ENCODE measurements around the gene FNIP1.
"Not testable (repeated sequence)": the region's sequence is repeated elsewhere in the genome, so short reads cannot be mapped to it uniquely, and the experiment has no call there.

FNIP1 gene

GRCh38 chr5:131637694-131638093 lies 159.1 kb downstream of the FNIP1 start:
- no peak for DNase-seq (ENCODE audit: low spot score)

- DNase-seq (ENCODE audit: low spot score), result no peak
Measured at GRCh38 chr5:131635684-131636572, 160.9 kb downstream of the FNIP1 start.

- peak; percentile 99 for DNase-seq (ENCODE audit: low spot score)
Measured at GRCh38 chr5:131634996-131635683, 161.7 kb downstream of the FNIP1 start, which contains the start of gene RAPGEF6. Gene RAPGEF6 (minus strand): TSS chr5:131635229. CDS start chr5:131635030, 199 bp downstream.

- DNase-seq (ENCODE audit: low spot score), result peak; percentile 59
Measured at GRCh38 chr5:131634666-131634995, 162.2 kb downstream of the FNIP1 start.

GRCh38 chr5:131634238-131634637 lies 162.6 kb downstream of the FNIP1 start:
- DNase-seq (ENCODE audit: low spot score), result no peak

- DNase-seq (ENCODE audit: low spot score), result no peak
Measured at GRCh38 chr5:131633830-131634229, 163.0 kb downstream of the FNIP1 start.

- DNase-seq (ENCODE audit: low spot score), result no peak
Measured at GRCh38 chr5:131630963-131631350, 165.9 kb downstream of the FNIP1 start.

- DNase-seq (ENCODE audit: low spot score), result no peak
Measured at GRCh38 chr5:131630208-131630962, 166.4 kb downstream of the FNIP1 start.

GRCh38 chr5:131628990-131629389 lies 167.8 kb downstream of the FNIP1 start:
- DNase-seq (ENCODE audit: low spot score), result no peak

GRCh38 chr5:131627207-131627865 lies 169.5 kb downstream of the FNIP1 start:
- DNase-seq (ENCODE audit: low spot score), result no peak

- no peak for DNase-seq (ENCODE audit: low spot score)
Measured at GRCh38 chr5:131622633-131623032, 174.2 kb downstream of the FNIP1 start.

GRCh38 chr5:131621164-131621563 lies 175.7 kb downstream of the FNIP1 start:
- not testable (repeated sequence) for DNase-seq (ENCODE audit: low spot score)

GRCh38 chr5:131619102-131619501 lies 177.7 kb downstream of the FNIP1 start:
- DNase-seq (ENCODE audit: low spot score), result no peak

- no peak for DNase-seq (ENCODE audit: low spot score)
Measured at GRCh38 chr5:131617140-131617822, 179.5 kb downstream of the FNIP1 start.

- DNase-seq (ENCODE audit: low spot score), result no peak
Measured at GRCh38 chr5:131615957-131616356, 180.9 kb downstream of the FNIP1 start.

GRCh38 chr5:131613423-131613822 lies 183.4 kb downstream of the FNIP1 start:
- DNase-seq (ENCODE audit: low spot score), result no peak

- DNase-seq (ENCODE audit: low spot score), result no peak
Measured at GRCh38 chr5:131611064-131611381, 185.8 kb downstream of the FNIP1 start.

- DNase-seq (ENCODE audit: low spot score), result no peak
Measured at GRCh38 chr5:131610198-131611063, 186.4 kb downstream of the FNIP1 start.

- no peak for DNase-seq (ENCODE audit: low spot score)
Measured at GRCh38 chr5:131609774-131610173, 187.0 kb downstream of the FNIP1 start.

GRCh38 chr5:131608597-131608996 lies 188.2 kb downstream of the FNIP1 start:
- DNase-seq (ENCODE audit: low spot score), result no peak

All from CD4-positive, alpha-beta T cell treated with Interleukin-6 at 100 ng/mL for 8 hours (primary cell).